Measurements from ENCODE around the gene SORCS1. TPM values are rescaled to one million over a fixed set of nuclear protein-coding genes. Genes with fewer than 3 reads are reported as not detected.

Gene SORCS1
- total RNA-seq, 2 experiments from 2014 or later = not detected

GRCh38 chr10:106999118-106999707 is 165.3 kb downstream of the SORCS1 start:
- Mint-ChIP-seq H3K36me3 (ENCODE audit: low read depth) (no peaks in the 10 kb centered on the region), H3K4me3 (no peak overlapping the region), H3K4me1 (ENCODE audit: low read depth) (no peaks in the 10 kb centered on the region), H3K27ac (no peak overlapping the region), H3K9me3 (no peaks in the 10 kb centered on the region), H3K27me3 (no peaks in the 10 kb centered on the region)
- ChIA-PET CTCF (no interaction called here), POLR2A (no interaction called here)
- no peak for DNase-seq
- ATAC-seq = no peak
- no peak for TF ChIP-seq CTCF (IDR thresholded peaks at IDR 0.05)
- intact Hi-C loops (cut with micrococcal nuclease) = no loop called here

DNA sequence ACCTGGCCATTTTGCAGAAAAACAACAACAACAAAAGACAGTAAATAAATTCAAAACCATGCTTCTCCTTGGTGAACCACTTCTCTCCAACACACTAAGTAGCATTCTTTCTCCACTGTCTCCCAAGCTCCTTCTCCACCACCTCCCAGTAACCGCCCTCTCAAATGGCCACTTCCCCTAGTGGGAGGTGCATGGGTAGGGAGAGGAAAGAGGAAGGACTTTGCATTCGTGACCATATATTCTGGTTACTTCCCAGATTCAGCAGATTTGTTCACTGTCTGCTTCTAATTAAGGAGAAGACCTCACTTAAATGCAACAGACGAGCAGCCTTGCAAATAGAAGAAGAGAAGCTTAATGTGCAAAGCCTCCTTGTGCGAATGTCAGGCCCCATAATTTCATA is 166.8 kb downstream of the SORCS1 start:
- CTCF ChIA-PET = no interaction called here
- intact Hi-C loops (cut with micrococcal nuclease) = no loop called here

DNA sequence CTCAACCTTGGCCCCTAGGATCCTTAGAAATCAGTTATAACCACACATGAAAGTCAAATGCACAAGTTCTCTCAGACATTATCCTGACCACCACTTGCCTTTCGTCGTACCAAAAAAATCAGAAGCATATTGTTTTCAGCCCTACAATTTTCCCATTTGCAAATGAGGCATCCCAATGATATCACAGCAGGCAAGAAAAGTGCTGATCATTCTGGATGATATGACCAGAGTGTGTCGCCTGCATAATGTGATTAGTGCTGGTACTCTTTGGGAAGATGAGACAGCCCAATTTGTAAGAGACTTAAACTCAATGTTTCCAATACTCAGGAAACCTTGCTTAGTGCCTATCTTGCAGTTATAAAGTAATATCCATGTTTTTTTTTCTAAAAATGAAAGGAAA is 168.0 kb downstream of the SORCS1 start:
- no peaks in the 10 kb centered on the region for H3K27me3 Mint-ChIP-seq
- ATAC-seq = no peak
- CTCF ChIA-PET = no interaction called here

More for the DNA sequence above, 166.8 kb downstream of the SORCS1 start:
- no peak overlapping the region for H3K27ac Mint-ChIP-seq
- no peak overlapping the region for H3K4me3 Mint-ChIP-seq
- DNase-seq = no peak
- POLR2A ChIA-PET = no interaction called here
- no peak for ATAC-seq
- H3K4me1 Mint-ChIP-seq (ENCODE audit: low read depth) = no peaks in the 10 kb centered on the region
- no peaks in the 10 kb centered on the region for H3K27me3 Mint-ChIP-seq
- no peaks in the 10 kb centered on the region for H3K9me3 Mint-ChIP-seq
- no peaks in the 10 kb centered on the region for H3K36me3 Mint-ChIP-seq (ENCODE audit: low read depth)
- TF ChIP-seq CTCF (IDR thresholded peaks at IDR 0.05) = no peak

GRCh38 chr10:106992055-106992454 is 172.5 kb downstream of the SORCS1 start:
- Mint-ChIP-seq H3K27ac (no peak overlapping the region), H3K27me3 (no peaks in the 10 kb centered on the region), H3K36me3 (ENCODE audit: low read depth) (no peaks in the 10 kb centered on the region), H3K9me3 (no peaks in the 10 kb centered on the region), H3K4me3 (no peak overlapping the region), H3K4me1 (ENCODE audit: low read depth) (no peaks in the 10 kb centered on the region)
- intact Hi-C loops (cut with micrococcal nuclease) = no loop called here
- CTCF ChIA-PET = no interaction called here
- POLR2A ChIA-PET = no interaction called here
- TF ChIP-seq CTCF (IDR thresholded peaks at IDR 0.05) = no peak
- DNase-seq = no peak
- no peak for ATAC-seq

More for the DNA sequence above, 168.0 kb downstream of the SORCS1 start:
- no peaks in the 10 kb centered on the region for H3K36me3 Mint-ChIP-seq (ENCODE audit: low read depth)
- intact Hi-C loops (cut with micrococcal nuclease) = no loop called here
- no peak for TF ChIP-seq CTCF (IDR thresholded peaks at IDR 0.05)
- POLR2A ChIA-PET = no interaction called here
- no peak overlapping the region for H3K4me3 Mint-ChIP-seq
- no peaks in the 10 kb centered on the region for H3K9me3 Mint-ChIP-seq
- no peaks in the 10 kb centered on the region for H3K4me1 Mint-ChIP-seq (ENCODE audit: low read depth)
- H3K27ac Mint-ChIP-seq = no peak overlapping the region
- no peak for DNase-seq

DNA sequence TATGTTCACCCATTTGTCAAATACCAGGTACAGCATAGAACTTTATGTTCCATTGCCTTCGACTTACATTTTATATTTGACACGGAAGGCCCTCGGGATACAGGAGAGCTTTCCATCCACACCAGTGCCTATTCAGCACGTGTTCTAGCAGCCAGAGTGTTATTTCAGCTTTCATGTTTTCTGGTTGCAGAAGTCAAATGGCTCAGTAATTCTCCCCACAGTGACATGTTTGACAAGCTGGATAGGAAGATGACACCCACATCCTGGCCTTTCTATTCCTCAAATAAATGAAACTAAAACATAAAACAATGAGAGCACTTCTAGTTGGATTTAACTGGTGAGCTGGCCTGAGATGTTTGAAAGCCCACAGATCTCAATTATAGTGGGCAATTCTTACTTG is 173.4 kb downstream of the SORCS1 start:
- no peak for TF ChIP-seq CTCF (IDR thresholded peaks at IDR 0.05)
- ATAC-seq (no peak), DNase-seq (no peak)
- H3K4me3 Mint-ChIP-seq = no peak overlapping the region
- no peak overlapping the region for H3K27ac Mint-ChIP-seq
- no peaks in the 10 kb centered on the region for H3K4me1 Mint-ChIP-seq (ENCODE audit: low read depth)
- H3K36me3 Mint-ChIP-seq (ENCODE audit: low read depth) = no peaks in the 10 kb centered on the region
- POLR2A ChIA-PET = no interaction called here
- no peaks in the 10 kb centered on the region for H3K9me3 Mint-ChIP-seq
- H3K27me3 Mint-ChIP-seq = no peaks in the 10 kb centered on the region
- CTCF ChIA-PET = interaction anchor here (1.1 kb wide), 1 partner anchor 10 kb away, joined by 3 read pairs; no protein-coding TSS in a partner anchor
- intact Hi-C loops (cut with micrococcal nuclease) = no loop called here

All from activated CD8-positive, alpha-beta T cell treated with anti-CD3 and anti-CD28 coated beads for 36 hours (primary cell).